K562 (cell line): ENCODE data around the gene UCKL1. TPM values are rescaled to one million over a fixed set of nuclear protein-coding genes. Genes with fewer than 3 reads are reported as not detected.

Source experiments
- DLX4 ChIP-seq: fragments of 250-450 bp; sonication (Bioruptor Pico); IDR thresholded peaks from 2 replicates; pipeline ENCODE4 v1.6.1; 2021; ENCODE audit warnings: mild to moderate bottlenecking
- HES1 ChIP-seq: fragments of 450-650 bp; IDR thresholded peaks from 2 replicates; pipeline ENCODE4 v1.6.1; 2016; ENCODE audit warnings: low read depth, mild to moderate bottlenecking, moderate library complexity
- HNRNPL ChIP-seq: fragments of 200-400 bp; formaldehyde crosslinking; IDR thresholded peaks from 2 replicates; pipeline ENCODE4 v1.6.1; 2017; ENCODE audit warnings: low read depth, mild to moderate bottlenecking, low read length
- KLF16 ChIP-seq: IDR thresholded peaks from 2 replicates; pipeline ENCODE4 v1.6.1; 2016; ENCODE audit warnings: antibody characterized with exemption
- MTA3 ChIP-seq: fragments of 450-650 bp; formaldehyde crosslinking; IDR thresholded peaks from 2 replicates; pipeline ENCODE4 v1.6.1; 2017; ENCODE audit warnings: mild to moderate bottlenecking, borderline replicate concordance
- NELFE ChIP-seq: IDR thresholded peaks from 2 replicates; pipeline ENCODE4 v1.6.1; 2011; ENCODE audit warnings: mild to moderate bottlenecking; ENCODE audit not compliant: insufficient read depth, insufficient read length
- NR2C2 ChIP-seq, 2 experiments: fragments of 200-800 bp in 1 of 2; sonication (Bioruptor generic) in 1 of 2; sonication (generic) in 1 of 2; formaldehyde crosslinking in 1 of 2; IDR thresholded peaks; 2 replicates each; pipeline versions ENCODE4 v1.6.1 to v1.8.0; 2016 to 2022; ENCODE audit warnings: mild to moderate bottlenecking in 1 of 2, missing compliant biosample characterization in 1 of 2, missing genetic modification characterization in 1 of 2, missing genetic modification reagents in 1 of 2
- NRF1 ChIP-seq, 2 experiments: fragments of 450-650 bp; IDR thresholded peaks in 1 of 2; conservative IDR thresholded peaks in 1 of 2; 2 replicates each; pipeline ENCODE4 v1.6.1; 2014; ENCODE audit warnings: mild to moderate bottlenecking in 2 of 2
- PKNOX1 ChIP-seq: fragments of 450-650 bp; IDR thresholded peaks from 2 replicates; pipeline ENCODE4 v1.6.1; 2016
- RBM25 ChIP-seq: fragments of 200-400 bp; formaldehyde crosslinking; IDR thresholded peaks from 2 replicates; pipeline ENCODE4 v1.6.1; 2018; ENCODE audit warnings: low read length, low read depth, moderate library complexity; ENCODE audit not compliant: severe bottlenecking
- SMARCE1 ChIP-seq: fragments of 450-650 bp; IDR thresholded peaks from 2 replicates; pipeline ENCODE4 v1.7.1; 2016; ENCODE audit warnings: mild to moderate bottlenecking
- SRSF7 ChIP-seq: fragments of 200-400 bp; formaldehyde crosslinking; optimal IDR thresholded peaks from 2 replicates; pipeline ENCODE3; 2017; ENCODE audit warnings: mild to moderate bottlenecking, low read depth, low read length
- TAF15 ChIP-seq: fragments of 200-400 bp; formaldehyde crosslinking; IDR thresholded peaks from 2 replicates; pipeline ENCODE4 v1.6.1; 2017; ENCODE audit warnings: mild to moderate bottlenecking, low read depth, low read length, moderate library complexity
- TCF7L2 ChIP-seq: fragments of 150-350 bp; IDR thresholded peaks from 2 replicates; pipeline ENCODE4 v1.6.1; 2016; ENCODE audit warnings: low read depth, mild to moderate bottlenecking, low read length, moderate library complexity
- ZBTB43 ChIP-seq: sonication (generic); formaldehyde crosslinking; IDR thresholded peaks from 2 replicates; pipeline ENCODE4 v1.8.0; 2023; ENCODE audit warnings: mild to moderate bottlenecking, missing genetic modification reagents
- ZKSCAN1 ChIP-seq: fragments of 150-350 bp; IDR thresholded peaks from 2 replicates; pipeline ENCODE4 v1.6.1; 2016; ENCODE audit warnings: low read depth, low read length
- ZMIZ1 ChIP-seq, 2 experiments: fragments of 150-350 bp in 1 of 2; IDR thresholded peaks; 2 replicates each; pipeline ENCODE4 v1.6.1; 2012 to 2016; ENCODE audit warnings: low read depth in 2 of 2, low read length in 2 of 2, mild to moderate bottlenecking in 1 of 2, moderate library complexity in 1 of 2
- ZNF354B ChIP-seq: fragments of 250-450 bp; sonication (Bioruptor Pico); IDR thresholded peaks from 2 replicates; pipeline ENCODE4 v1.4.0; 2020
- polyA plus RNA-seq, 8 experiments: library from polyadenylated mRNA; depleted of rRNA in 4 of 8; stranded (reverse) in 5 of 8; unstranded in 3 of 8; fragments of >200 nt; fragmentation: Nextera tagmentation in 2 of 8; fragmentation: Illumina TruSeq in 1 of 8; extraction: Ambion mirVana in 2 of 8; extraction: Trizol in 1 of 8; gene quantifications; 2 replicates each; pipeline versions ENCODE4 v1.2.1 to v1.2.3, GENCODE V29; 2011 to 2014; ENCODE audit warnings: inconsistent platforms in 1 of 8, missing spikeins in 1 of 8
- total RNA-seq, 7 experiments: library from RNA; depleted of rRNA in 6 of 7; stranded (reverse); fragments of >200 nt in 6 of 7; fragmentation: Illumina TruSeq in 2 of 7; extraction: Trizol in 2 of 7; gene quantifications; 2 replicates each; pipeline versions ENCODE4 v1.2.1 to v1.2.3, GENCODE V29; 2011 to 2021; ENCODE audit warnings: low replicate concordance in 1 of 7

UCKL1 gene
- total and polyA plus RNA-seq, 9 of the 15 experiments (the other 6 are each of a cell fraction or from before 2014, with no cell fraction given) = 3.1 to 52.8 (median 24.2) TPM

- TF ChIP-seq PKNOX1 = peak; percentile 76
- TF ChIP-seq NR2C2 (CRISPR knock-in tag; IDR thresholded peaks at IDR 0.05) = peak; percentile 100
- peak; percentile 100 for TF ChIP-seq NR2C2 (tag; IDR thresholded peaks at IDR 0.05)
- TF ChIP-seq ZMIZ1 (IDR thresholded peaks at IDR 0.05; ENCODE audit: low read depth in 2 of 2, low read length in 2 of 2) = peak in 1 of 2 experiments; percentile 38; a peak in 2 of 4 replicates
- no peak for TF ChIP-seq SRSF7
- TF ChIP-seq ZKSCAN1 = peak; percentile 64
- no peak for TF ChIP-seq NELFE
- TF ChIP-seq KLF16 = no peak
- no peak for TF ChIP-seq DLX4 (CRISPR knock-in tag)
- no peak for TF ChIP-seq HNRNPL
- no peak for TF ChIP-seq ZNF354B (CRISPR knock-in tag)
- peak; percentile 88 to 90 for TF ChIP-seq NRF1 (conservative IDR thresholded peaks at IDR 0.05 in 1 of 2, IDR thresholded peaks at IDR 0.05 in 1 of 2)
- TF ChIP-seq TCF7L2 = no peak
- TF ChIP-seq MTA3 = no peak; the same call in 1 of the 2 replicates
- TF ChIP-seq ZBTB43 (CRISPR knock-in tag) = no peak
- TF ChIP-seq SMARCE1 = no peak
- no peak for TF ChIP-seq HES1
- no peak for TF ChIP-seq RBM25
- no peak for TF ChIP-seq TAF15
Measured at GRCh38 chr20:63980806-63981728, 24.9 kb upstream of the UCKL1 start, which contains the start of gene PRPF6 (continued).
